GM12873 (cell line): ENCODE data around the gene MT1HL1.

Source experiments
- CTCF ChIP-seq: IDR thresholded peaks from 2 replicates; pipeline ENCODE4 v1.5.1; 2012; ENCODE audit warnings: low read depth, mild to moderate bottlenecking, moderate library complexity, low read length, control low read depth; ENCODE audit not compliant: insufficient read depth; ENCODE audit errors: missing control alignments

Gene MT1HL1

GRCh38 chr1:237033061-237033460 is 28.8 kb upstream of the MT1HL1 start:
- no peak for TF ChIP-seq CTCF

GRCh38 chr1:237032029-237032428 is 27.8 kb upstream of the MT1HL1 start:
- TF ChIP-seq CTCF = no peak

- TF ChIP-seq CTCF = no peak
Measured at GRCh38 chr1:237031480-237031879, 27.2 kb upstream of the MT1HL1 start.

GRCh38 chr1:237029850-237030535 is 25.8 kb upstream of the MT1HL1 start:
- TF ChIP-seq CTCF = no peak

GRCh38 chr1:237029240-237029639 is 25.0 kb upstream of the MT1HL1 start:
- TF ChIP-seq CTCF = no peak

GRCh38 chr1:237025358-237026074 is 21.3 kb upstream of the MT1HL1 start:
- no peak for TF ChIP-seq CTCF

GRCh38 chr1:237018896-237019295 is 14.7 kb upstream of the MT1HL1 start:
- no peak for TF ChIP-seq CTCF
